GM19240 (cell line): ENCODE data around the gene ZNF331.
"Not testable (repeated sequence)": the region's sequence is repeated elsewhere in the genome, so short reads cannot be mapped to it uniquely, and the experiment has no call there.

Source experiments
- DNase-seq: peaks from one replicate; pipeline ENCODE4 v3.0.0; 2011; ENCODE audit warnings: low spot score; ENCODE audit not compliant: insufficient read length

ZNF331 gene

DNA sequence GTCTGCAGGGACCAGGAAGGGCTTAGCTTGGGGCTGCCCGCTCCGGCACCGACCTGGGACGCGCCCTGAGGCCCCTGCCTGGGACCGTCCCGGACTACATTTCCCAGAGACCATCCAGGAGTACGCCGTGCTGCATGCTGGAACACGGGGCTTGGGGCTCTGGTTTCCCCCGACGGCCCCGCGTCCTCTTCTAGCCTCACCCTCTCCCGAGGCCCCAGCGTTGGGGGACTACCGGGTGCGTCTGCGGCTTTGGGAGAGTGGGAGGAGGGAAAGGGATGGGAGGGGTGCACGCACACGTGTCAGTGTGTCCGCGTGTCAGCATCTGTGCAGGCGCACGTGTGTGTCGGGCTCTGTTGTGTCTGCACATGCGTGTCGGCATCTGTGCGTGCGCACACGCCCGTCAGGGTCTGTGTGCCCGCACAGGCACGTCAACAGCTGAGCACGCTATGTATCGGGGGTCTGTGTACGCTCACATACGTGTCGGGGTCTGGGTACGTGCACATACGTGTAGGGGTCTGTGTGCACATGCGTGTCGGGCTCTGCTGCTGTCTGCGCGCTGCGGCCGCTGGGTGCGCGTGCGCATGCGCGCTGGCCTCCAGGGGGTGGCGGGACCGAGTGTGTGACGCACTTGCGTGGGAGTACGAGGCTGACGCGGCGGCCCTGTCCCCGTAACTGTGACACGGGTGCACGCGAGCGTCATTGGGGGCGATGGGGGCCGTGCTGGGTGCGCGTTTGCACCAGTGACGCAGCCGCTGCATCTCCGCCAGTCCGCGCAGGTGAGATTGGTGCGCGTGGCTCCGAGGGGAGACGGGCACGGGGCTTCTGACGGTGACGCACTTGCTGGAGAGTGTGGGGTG, at the start of gene ZNF331:
ZNF331 (plus strand) TSS at position 625 of the 857 bp plus-strand sequence. CDS start 31,232 bp downstream, outside the sequence.
- no peak for DNase-seq

GRCh38 chr19:53492153-53492552, 45.8 kb upstream of the ZNF331 start:
- no peak for DNase-seq

GRCh38 chr19:53497311-53498023, 40.5 kb upstream of the ZNF331 start:
- not testable (repeated sequence) for DNase-seq

- not testable (repeated sequence) for DNase-seq
Observed at GRCh38 chr19:53498024-53498395, 39.9 kb upstream of the ZNF331 start.

GRCh38 chr19:53503151-53503550, 34.8 kb upstream of the ZNF331 start:
- DNase-seq = not testable (repeated sequence)

DNA sequence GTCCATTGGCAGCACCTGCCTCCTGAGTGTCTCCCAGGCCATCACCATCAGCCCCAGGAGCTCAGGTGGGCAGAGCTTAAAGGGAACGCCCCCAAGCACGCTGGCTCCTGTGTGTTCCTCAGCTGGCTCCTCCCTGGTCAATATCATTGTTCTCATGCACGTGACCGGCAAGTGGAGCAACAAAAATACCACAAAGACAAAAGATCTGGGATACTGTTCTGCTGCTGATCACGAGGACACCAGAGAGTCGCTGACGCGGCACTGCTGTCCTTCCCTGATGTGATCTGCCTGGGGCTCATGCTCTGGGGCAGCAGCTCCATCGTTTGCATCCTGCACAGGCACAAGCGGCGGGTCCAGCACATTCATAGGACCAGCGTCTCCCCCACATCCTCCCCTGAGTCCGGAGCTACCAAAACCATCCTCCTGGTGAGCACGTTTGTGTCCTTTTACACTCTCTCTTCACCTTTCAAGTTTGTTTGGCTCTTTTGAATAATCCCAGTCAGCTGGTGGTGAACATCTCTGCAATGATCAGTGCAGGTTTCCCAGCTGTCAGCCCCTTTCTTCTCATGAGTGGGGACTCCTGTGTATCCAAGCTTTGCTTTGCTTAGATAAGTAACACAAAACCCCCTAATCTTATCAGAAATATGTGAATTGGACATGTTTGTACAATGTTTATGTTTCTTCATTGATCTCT, 34.1 kb upstream of the ZNF331 start:
- not testable (repeated sequence) for DNase-seq

DNA sequence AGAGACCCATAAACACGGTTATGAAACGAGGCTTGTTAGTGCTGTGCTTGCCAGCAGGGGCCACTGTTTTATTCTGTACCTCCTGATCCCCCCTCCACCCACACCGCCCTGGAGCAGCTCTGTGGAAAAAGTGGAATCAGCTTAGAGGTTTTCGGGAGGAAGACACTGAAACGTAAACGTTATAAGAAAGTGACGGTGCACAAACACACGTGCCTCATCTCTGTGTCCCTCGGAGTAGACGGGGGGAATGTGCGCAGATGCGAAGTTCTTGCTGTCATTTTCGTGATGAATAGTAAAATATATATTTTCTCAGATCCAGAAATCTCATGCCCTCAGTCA, 33.6 kb upstream of the ZNF331 start:
- DNase-seq = not testable (repeated sequence)

DNA sequence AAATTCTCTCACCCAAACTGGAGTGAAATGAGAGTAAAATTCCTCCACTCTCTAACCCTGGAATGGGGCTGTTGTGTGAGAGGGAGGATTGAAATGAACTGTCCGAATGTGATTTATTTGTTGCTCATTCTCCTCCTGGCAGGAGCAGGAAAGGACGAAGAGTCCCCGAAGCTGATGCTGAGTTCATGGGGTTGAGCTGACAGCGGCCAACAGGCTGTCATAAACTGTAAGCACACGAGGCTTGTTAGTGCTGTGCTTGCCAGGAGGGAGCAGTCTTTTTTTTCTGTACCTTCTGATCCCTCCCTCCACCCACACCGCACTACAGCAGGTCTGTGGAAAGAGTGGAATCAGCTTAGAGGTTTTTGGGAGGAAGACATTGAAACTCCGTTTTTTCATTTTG, 33.1 kb upstream of the ZNF331 start:
- DNase-seq = no peak

DNA sequence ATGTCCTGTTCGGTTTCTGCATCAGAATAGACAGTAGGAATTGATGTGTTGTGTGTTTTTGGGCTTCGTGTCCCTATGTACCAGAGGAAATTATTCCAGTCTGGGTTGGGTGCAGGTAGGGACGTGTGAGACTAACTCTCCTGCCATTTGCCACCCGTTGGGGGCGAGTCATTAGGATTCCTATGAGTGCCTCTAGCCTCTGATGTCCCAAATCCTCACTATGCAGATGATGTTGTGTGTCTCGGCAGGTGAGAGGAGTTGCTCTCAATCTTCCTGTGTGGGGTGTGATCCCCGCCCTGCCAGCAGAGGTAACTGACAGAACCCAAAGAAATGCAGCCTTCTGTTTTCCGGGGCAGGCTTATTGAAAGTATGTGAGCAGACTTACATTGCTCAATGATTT, 31.2 kb upstream of the ZNF331 start:
- DNase-seq = no peak

DNA sequence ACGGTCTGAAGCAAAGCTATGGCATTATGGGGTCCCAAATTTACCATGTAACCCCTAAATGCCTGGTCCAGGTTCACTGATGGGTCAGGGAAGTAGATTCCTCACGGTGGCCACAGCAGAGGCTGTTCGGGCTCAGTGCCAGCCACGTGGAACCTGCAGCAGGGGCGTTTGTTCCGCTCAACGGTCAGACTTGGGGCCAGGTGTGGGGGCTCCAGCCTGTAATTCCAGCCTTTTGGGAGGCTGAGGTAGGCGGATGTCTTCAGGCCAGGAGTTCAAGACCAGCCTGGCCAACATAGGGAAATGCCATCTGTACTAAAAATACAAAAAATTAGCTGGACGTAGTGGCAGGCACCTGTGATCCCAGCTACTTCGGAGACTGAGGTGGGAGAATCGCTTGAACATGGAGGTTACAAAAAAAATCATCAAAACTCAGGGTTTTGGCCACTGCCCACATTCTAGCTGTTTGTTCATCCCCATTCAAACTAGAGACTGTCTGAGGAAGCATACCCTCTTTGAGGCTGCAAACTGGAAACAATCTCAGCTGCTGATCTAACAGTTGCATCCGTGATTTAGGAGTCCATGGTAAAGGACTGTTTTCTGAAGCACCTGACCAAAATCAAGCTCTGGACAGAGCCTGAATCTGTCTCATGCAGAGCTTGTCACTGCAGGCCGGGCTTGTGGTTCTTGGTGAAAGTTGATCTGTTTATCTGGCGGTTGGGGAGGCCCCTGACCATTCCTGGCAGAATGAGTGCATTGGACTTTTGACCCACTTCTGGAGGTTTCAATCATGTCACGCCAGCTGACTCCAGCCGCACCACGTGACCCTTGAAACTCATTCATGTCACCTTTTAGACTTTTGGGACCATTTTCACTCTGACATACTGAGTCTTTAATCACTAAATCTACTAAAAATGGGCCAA, 30.2 kb upstream of the ZNF331 start:
- no peak for DNase-seq

- DNase-seq = no peak
Observed at GRCh38 chr19:53509443-53509842, 28.5 kb upstream of the ZNF331 start.

GRCh38 chr19:53509845-53510244, 28.1 kb upstream of the ZNF331 start:
- DNase-seq = no peak

DNA sequence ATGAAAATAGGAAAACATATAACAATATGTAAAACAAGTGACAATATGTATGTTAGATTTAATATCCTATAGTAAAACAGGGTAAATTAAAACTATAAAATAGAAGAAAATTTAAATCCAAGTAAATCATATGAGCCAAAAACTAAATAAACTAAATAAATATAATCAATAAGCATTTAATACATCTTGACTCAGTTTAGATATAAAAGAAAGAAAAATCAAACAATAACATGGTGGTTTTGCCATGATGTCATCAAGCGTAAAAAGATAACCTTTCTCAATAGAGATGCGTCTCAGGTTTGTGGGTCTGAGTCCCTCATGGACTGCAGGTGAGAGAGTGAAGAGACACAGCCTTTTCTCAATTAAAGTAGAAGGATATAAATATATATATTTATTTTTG, 26.6 kb upstream of the ZNF331 start:
- DNase-seq = no peak

GRCh38 chr19:53511933-53512374, 26.0 kb upstream of the ZNF331 start:
- no peak for DNase-seq

- DNase-seq = not testable (repeated sequence)
Observed at GRCh38 chr19:53515047-53515446, 22.9 kb upstream of the ZNF331 start.

GRCh38 chr19:53517114-53517741, 20.7 kb upstream of the ZNF331 start:
- DNase-seq = no peak

- no peak for DNase-seq
Observed at GRCh38 chr19:53518121-53518520, 19.8 kb upstream of the ZNF331 start.

DNA sequence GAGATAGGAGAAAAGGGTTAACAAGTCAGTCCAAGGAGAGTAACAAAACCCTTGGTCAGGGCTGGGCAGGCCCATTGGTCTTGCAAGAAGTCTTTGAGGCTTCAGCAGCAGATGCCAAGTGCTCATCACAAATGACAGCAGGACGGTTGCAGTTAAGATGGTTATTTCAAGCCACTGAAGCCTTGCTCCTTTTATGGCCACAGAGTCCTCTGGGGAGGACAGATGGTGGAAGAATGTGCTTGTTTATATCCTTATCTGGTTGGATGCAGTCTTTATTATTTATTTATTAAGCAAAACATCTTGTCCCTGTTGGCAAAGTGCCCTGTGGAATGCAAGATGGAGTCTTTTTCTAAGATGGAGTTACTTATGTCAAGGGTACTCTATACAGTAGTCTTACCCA, 19.2 kb upstream of the ZNF331 start:
- DNase-seq = no peak

- DNase-seq = no peak
Observed at GRCh38 chr19:53519446-53519845, 18.5 kb upstream of the ZNF331 start.

DNA sequence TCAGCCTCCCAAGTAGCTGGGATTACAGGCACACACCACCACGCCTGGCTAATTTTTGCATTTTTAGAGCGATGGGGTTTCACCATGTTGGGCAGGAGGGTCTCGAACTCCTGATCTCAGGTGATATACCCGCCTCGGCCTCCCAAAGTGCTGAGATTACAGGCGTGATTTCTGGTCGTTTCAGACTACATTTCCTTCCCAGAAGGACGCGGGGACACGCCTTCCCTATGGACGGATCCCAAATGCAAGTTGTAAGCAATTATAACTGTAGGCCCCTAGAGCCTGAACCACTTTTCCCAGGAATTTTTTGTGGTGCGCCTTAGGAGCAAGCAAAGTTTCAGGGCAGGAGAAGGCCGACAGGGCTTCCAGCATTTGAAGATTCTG, 17.8 kb upstream of the ZNF331 start:
- no peak for DNase-seq
